WERI-Rb-1 (cell line): ENCODE measurements around the gene HAUS2.

Experiments
- DNase-seq: peaks from one replicate; pipeline ENCODE4 v3.0.0-alpha.2; 2020
- H3K27ac ChIP-seq: fragments of 250-450 bp; sonication (Bioruptor Pico); 2 replicates; pipeline ENCODE4 v1.5.1; 2020; ENCODE audit warnings: mild to moderate bottlenecking, moderate library complexity
- H3K27me3 ChIP-seq: fragments of 250-450 bp; sonication (Bioruptor Pico); 2 replicates; pipeline ENCODE4 v1.5.1; 2021; ENCODE audit warnings: mild to moderate bottlenecking, low read depth, moderate library complexity; ENCODE audit not compliant: insufficient read depth, severe bottlenecking
- H3K36me3 ChIP-seq: fragments of 250-450 bp; sonication (Bioruptor Pico); 2 replicates; pipeline ENCODE4 v1.5.1; 2020; ENCODE audit warnings: mild to moderate bottlenecking, moderate library complexity
- H3K4me3 ChIP-seq: 2 replicates; pipeline ENCODE4 v1.5.1; 2011; ENCODE audit warnings: low read depth, mild to moderate bottlenecking, control low read depth, low read length
- H3K9me3 ChIP-seq: fragments of 250-450 bp; sonication (Bioruptor Pico); 2 replicates; pipeline ENCODE4 v1.5.1; 2021; ENCODE audit warnings: mild to moderate bottlenecking, moderate library complexity; ENCODE audit not compliant: severe bottlenecking
- TF ChIP-seq, protein P1 (sequence below): IDR thresholded peaks from 2 replicates; pipeline ENCODE4 v1.5.1; 2011; ENCODE audit warnings: low read depth, mild to moderate bottlenecking, control low read depth, inconsistent platforms, low read length

Gene HAUS2

GRCh38 chr15:42507514-42507913 lies 41.1 kb upstream of the HAUS2 start:
- no peak overlapping the region for H3K27ac ChIP-seq
- TF ChIP-seq, protein P1, sequence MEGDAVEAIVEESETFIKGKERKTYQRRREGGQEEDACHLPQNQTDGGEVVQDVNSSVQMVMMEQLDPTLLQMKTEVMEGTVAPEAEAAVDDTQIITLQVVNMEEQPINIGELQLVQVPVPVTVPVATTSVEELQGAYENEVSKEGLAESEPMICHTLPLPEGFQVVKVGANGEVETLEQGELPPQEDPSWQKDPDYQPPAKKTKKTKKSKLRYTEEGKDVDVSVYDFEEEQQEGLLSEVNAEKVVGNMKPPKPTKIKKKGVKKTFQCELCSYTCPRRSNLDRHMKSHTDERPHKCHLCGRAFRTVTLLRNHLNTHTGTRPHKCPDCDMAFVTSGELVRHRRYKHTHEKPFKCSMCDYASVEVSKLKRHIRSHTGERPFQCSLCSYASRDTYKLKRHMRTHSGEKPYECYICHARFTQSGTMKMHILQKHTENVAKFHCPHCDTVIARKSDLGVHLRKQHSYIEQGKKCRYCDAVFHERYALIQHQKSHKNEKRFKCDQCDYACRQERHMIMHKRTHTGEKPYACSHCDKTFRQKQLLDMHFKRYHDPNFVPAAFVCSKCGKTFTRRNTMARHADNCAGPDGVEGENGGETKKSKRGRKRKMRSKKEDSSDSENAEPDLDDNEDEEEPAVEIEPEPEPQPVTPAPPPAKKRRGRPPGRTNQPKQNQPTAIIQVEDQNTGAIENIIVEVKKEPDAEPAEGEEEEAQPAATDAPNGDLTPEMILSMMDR, result no peak
- no peaks in the 10 kb centered on the region for H3K27me3 ChIP-seq
- H3K9me3 ChIP-seq, result no peaks in the 10 kb centered on the region
- DNase-seq, result no peak
- H3K4me3 ChIP-seq, result no peak overlapping the region
- H3K36me3 ChIP-seq, result peaks cover 2% of the 10 kb centered on the region; the same call in 1 of the 2 replicates

DNA sequence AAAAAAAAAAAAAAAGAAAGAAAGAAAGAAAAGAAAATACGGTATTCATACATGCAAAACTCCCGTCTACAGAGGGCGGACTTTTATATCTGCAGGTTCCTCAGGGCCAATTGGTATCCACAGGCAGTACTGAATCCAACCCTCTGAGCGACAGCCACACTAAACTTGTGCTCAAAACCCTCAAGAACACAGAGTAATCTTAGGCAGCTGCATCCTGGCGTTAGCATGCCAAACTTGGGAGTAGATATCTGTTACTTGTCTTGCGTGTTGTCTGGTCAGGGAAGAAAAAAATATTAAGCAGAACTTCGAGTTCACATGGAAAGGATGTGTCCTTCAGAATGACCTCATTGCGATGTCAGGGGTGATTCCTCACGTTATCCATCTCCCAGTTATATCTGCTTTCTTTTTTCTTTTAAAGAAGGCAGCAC lies 40.4 kb upstream of the HAUS2 start:
- no peak for DNase-seq
- Histone ChIP-seq H3K27ac (no peak overlapping the region), H3K36me3 (peaks cover 2% of the 10 kb centered on the region; the same call in 1 of the 2 replicates), H3K9me3 (no peaks in the 10 kb centered on the region), H3K4me3 (no peak overlapping the region), H3K27me3 (no peaks in the 10 kb centered on the region)
- TF ChIP-seq, protein P1, result no peak

DNA sequence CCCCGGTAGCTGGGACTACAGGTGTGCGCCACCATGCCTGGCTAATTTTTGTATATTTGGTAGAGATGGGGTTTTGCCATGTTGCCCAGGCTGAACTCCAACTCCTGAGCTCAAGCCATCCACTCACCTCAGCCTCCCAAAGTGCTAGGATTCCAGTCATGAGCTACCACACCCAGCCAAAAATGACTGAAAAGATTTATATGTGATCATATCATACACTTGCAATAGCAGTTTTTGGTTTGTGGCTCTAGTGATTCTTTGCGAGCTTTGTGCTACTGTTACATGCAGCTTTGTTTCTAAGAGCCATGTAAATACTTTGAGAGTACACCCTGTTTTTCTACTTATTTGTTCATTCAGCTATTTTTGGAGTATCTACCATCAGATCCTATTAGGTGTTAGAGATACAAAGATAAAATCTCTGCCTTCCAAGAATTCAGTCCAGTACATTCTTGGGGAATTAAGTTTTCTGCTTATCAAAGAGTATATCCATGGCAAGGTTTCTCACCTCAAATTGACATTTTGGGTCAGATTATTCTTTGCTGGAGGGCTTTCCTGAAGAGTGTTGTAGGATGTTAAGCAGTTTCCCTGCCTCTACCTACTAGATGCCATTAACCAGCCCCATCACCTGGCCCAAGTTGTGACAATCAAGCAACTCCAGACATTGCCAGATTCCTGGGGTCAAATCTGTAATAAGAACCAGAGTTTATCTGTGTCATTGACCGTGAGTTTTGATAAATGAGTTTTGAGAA lies 38.2 kb upstream of the HAUS2 start:
- DNase-seq, result no peak
- H3K4me3 ChIP-seq, result no peak overlapping the region
- H3K36me3 ChIP-seq, result peaks cover 10% of the 10 kb centered on the region
- H3K27me3 ChIP-seq, result no peaks in the 10 kb centered on the region
- no peaks in the 10 kb centered on the region for H3K9me3 ChIP-seq
- H3K27ac ChIP-seq, result no peak overlapping the region
- TF ChIP-seq, protein P1, result no peak

DNA sequence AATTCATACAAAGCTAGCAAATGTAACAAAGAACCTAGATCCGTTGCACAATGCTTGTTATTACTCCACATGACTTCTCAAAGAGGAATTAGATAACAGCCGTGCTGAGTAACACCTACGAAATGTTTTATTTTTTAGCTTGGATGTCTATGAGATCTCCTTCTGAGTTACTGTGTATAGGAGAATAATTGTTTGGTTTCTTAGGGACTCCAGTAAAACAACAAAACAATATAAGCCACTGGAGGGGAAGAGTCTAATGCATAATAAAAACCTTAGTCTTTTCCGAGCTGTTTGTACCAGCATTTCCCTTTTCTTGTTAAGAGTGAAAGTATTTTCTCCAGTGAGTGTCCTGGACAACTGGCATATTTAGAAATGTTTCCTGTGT lies 37.6 kb upstream of the HAUS2 start:
- H3K27me3 ChIP-seq, result no peaks in the 10 kb centered on the region
- no peak for DNase-seq
- TF ChIP-seq, protein P1, result no peak
- peaks cover 15% of the 10 kb centered on the region for H3K36me3 ChIP-seq
- no peak overlapping the region for H3K4me3 ChIP-seq
- no peak overlapping the region for H3K27ac ChIP-seq
- no peaks in the 10 kb centered on the region for H3K9me3 ChIP-seq

DNA sequence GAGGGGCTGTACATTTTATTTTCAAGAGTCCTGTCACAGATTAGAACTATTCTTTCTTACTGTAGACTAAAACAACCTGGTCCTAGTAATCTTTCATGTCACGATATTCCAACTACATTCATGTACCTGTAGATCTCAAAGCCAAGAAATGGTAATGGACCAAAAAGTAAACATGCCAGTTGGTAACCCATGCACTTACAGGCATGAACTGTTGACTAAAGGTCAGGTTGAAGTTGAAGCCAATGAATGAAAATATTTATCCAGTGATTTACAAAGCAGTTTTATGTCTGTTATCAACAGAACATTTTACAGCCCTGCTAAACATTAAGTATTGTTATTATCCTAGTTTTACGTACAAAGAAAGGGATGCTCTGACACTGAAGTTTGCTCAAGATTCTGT lies 25.3 kb upstream of the HAUS2 start:
- Histone ChIP-seq H3K27ac (no peak overlapping the region), H3K9me3 (no peaks in the 10 kb centered on the region), H3K36me3 (no peaks in the 10 kb centered on the region; the same call in 1 of the 2 replicates), H3K4me3 (no peak overlapping the region), H3K27me3 (no peaks in the 10 kb centered on the region)
- DNase-seq, result no peak
- TF ChIP-seq, protein P1, result no peak

DNA sequence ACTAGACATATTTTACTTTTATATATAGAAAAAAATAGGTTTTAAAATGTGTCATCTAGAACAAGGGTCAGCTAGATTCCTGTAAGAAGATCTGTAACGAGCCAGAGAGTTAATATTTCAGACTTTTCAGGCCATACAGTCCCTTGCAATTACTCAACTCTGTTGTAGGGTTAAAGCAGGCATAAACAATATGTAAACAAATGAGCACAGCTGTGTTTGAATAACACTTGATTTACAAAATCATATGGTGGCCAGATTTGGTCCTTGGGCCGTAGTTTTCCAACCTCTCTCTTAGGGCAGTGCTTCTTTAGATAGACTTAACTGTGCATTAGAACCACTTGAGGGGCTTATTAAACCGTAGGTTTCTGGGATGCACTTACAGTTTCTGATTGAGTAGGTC lies 19.7 kb upstream of the HAUS2 start:
- H3K27me3 ChIP-seq, result no peaks in the 10 kb centered on the region
- no peak overlapping the region for H3K27ac ChIP-seq
- H3K36me3 ChIP-seq, result peaks cover 10% of the 10 kb centered on the region
- TF ChIP-seq, protein P1, result no peak
- DNase-seq, result no peak
- H3K4me3 ChIP-seq, result no peak overlapping the region
- H3K9me3 ChIP-seq, result no peaks in the 10 kb centered on the region
